ENCODE results near the gene TADA3. TPM values are rescaled to one million over a fixed set of nuclear protein-coding genes. Genes with fewer than 3 reads are reported as not detected.

Gene TADA3
- total RNA-seq, 1 experiment from 2014 or later = 49.2 TPM

DNA sequence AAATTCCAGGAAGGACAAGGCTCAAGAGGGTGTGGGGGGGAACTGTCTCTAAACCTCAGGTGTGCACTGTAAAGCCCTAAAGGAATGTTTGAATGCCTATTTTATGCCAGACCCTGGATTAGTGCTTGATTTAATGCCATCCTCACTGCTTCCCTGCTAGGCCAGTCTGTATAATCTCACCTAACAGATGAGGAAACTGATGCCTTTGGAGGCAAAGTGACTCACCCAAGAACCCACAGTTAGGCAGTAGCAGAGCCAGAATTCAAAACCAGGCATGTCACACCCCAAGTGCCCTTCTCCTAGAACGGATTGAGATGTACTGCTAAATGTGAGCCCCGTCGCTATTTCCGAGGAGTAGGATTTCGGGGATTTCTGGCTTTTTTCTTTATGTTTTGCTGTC lies 30.4 kb downstream of the TADA3 start:
- H3K4me1 Mint-ChIP-seq (ENCODE audit: low read depth, unreplicated experiment) = no peaks in the 10 kb centered on the region
- TF ChIP-seq, protein P1, sequence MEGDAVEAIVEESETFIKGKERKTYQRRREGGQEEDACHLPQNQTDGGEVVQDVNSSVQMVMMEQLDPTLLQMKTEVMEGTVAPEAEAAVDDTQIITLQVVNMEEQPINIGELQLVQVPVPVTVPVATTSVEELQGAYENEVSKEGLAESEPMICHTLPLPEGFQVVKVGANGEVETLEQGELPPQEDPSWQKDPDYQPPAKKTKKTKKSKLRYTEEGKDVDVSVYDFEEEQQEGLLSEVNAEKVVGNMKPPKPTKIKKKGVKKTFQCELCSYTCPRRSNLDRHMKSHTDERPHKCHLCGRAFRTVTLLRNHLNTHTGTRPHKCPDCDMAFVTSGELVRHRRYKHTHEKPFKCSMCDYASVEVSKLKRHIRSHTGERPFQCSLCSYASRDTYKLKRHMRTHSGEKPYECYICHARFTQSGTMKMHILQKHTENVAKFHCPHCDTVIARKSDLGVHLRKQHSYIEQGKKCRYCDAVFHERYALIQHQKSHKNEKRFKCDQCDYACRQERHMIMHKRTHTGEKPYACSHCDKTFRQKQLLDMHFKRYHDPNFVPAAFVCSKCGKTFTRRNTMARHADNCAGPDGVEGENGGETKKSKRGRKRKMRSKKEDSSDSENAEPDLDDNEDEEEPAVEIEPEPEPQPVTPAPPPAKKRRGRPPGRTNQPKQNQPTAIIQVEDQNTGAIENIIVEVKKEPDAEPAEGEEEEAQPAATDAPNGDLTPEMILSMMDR (IDR thresholded peaks at IDR 0.05; ENCODE audit: insufficient read depth in 1 of 2, low read depth in 1 of 2, low read length in 1 of 2, severe bottlenecking in 1 of 2, unreplicated experiment in 1 of 2) = no peak
- H3K36me3 Mint-ChIP-seq (ENCODE audit: insufficient read depth, unreplicated experiment) = peaks cover 24% of the 10 kb centered on the region
- Histone ChIP-seq H3K4me1 (no peaks in the 10 kb centered on the region), H3K36me3 (ENCODE audit: control insufficient read depth, insufficient read depth, low read length) (no peaks in the 10 kb centered on the region; the same call in 1 of the 2 replicates), H3K9me3 (no peaks in the 10 kb centered on the region), H3K27me3 (replicated peaks; ENCODE audit: control insufficient read depth, insufficient read depth, low read length) (no peaks in the 10 kb centered on the region), H3K4me3 (ENCODE audit: low read depth, low read length) (no peak overlapping the region)
- DNase-seq = no peak
- ChIA-PET POLR2A (no interaction called here), CTCF (no interaction called here)
- H3K4me3 Mint-ChIP-seq (ENCODE audit: unreplicated experiment) = no peak overlapping the region
- intact Hi-C loops (cut with micrococcal nuclease; ENCODE audit: unreplicated experiment) = no loop called here
- H3K27ac Mint-ChIP-seq (ENCODE audit: unreplicated experiment) = no peak overlapping the region
- no peaks in the 10 kb centered on the region for H3K27me3 Mint-ChIP-seq (ENCODE audit: insufficient read depth, unreplicated experiment)
- no peaks in the 10 kb centered on the region for H3K9me3 Mint-ChIP-seq (ENCODE audit: unreplicated experiment)
- BruUV-seq (replicated peaks) = no TSS peak

DNA sequence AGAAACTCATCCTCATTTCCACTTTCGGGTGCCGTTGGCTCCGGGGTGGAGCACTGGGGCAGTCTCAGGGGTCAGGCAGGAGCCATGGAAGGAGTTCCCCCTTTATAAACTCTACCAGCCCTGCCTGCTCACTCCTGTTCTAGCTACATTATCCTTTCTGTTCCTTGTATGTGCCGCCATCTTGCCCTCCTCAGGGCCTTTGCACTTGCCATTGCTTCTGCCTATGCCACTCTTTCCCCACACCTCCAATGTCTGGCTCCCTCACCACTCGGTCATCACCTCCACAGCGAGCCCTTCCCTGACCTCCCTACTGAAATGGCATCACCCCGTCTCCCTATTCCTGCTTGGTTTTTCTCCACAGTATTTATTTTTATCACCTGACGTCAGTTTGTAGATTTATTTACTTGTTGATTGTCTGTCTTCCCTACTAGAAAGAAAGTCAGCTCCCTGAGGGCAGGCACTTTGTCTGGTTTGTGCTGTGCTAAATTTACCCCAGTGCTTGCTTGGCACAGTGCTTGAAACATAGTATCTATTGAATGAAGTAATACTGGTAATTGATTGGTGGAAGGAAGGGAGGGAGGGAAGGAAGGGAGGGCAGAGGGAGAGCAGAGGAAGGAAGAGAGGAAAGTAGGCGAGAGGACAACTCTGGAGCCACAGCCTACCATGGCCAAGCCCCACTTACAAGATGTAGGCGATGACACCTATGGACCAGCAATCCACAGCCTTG lies 31.3 kb downstream of the TADA3 start:
- CTCF ChIA-PET = no interaction called here
- Mint-ChIP-seq H3K4me1 (ENCODE audit: low read depth, unreplicated experiment) (no peaks in the 10 kb centered on the region), H3K36me3 (ENCODE audit: insufficient read depth, unreplicated experiment) (peaks cover 29% of the 10 kb centered on the region), H3K4me3 (ENCODE audit: unreplicated experiment) (no peak overlapping the region), H3K9me3 (ENCODE audit: unreplicated experiment) (no peaks in the 10 kb centered on the region), H3K27ac (ENCODE audit: unreplicated experiment) (no peak overlapping the region), H3K27me3 (ENCODE audit: insufficient read depth, unreplicated experiment) (no peaks in the 10 kb centered on the region)
- TF ChIP-seq, protein P1 (IDR thresholded peaks at IDR 0.05; ENCODE audit: insufficient read depth in 1 of 2, low read depth in 1 of 2, low read length in 1 of 2, severe bottlenecking in 1 of 2, unreplicated experiment in 1 of 2) = no peak
- intact Hi-C loops (cut with micrococcal nuclease; ENCODE audit: unreplicated experiment) = no loop called here
- POLR2A ChIA-PET = no interaction called here
- H3K4me3 ChIP-seq (ENCODE audit: low read depth, low read length) = no peak overlapping the region
- no peaks in the 10 kb centered on the region for H3K4me1 ChIP-seq
- H3K36me3 ChIP-seq (ENCODE audit: control insufficient read depth, insufficient read depth, low read length) = no peaks in the 10 kb centered on the region; the same call in 1 of the 2 replicates
- no peak for DNase-seq
- no peaks in the 10 kb centered on the region for H3K27me3 ChIP-seq (replicated peaks; ENCODE audit: control insufficient read depth, insufficient read depth, low read length)
- no peaks in the 10 kb centered on the region for H3K9me3 ChIP-seq
- BruUV-seq (replicated peaks) = no TSS peak

DNA sequence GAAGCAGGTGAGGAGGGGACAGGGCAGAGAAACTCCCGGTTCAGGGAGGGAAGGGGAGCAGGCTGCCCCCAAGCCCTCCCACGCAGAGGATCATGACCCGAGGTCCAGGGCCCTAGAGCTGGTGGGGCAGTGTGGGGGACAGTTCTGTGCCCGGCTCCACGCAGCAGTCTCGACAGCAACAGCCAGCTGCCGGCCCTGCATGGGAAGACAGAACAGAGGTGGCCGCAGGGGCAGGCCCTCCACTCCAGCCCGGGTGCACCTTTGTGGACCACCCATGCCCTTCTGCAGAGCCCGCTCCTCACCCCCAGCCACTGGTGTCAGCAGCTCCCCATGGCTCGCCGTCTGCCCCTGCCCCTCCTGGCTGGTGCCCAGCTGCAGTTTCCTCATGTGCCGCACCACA lies 34.8 kb downstream of the TADA3 start:
- CTCF ChIA-PET = no interaction called here
- H3K27me3 Mint-ChIP-seq (ENCODE audit: insufficient read depth, unreplicated experiment) = no peaks in the 10 kb centered on the region

More for the DNA sequence above, 34.8 kb downstream of the TADA3 start:
- Histone ChIP-seq H3K4me1 (no peaks in the 10 kb centered on the region), H3K36me3 (ENCODE audit: control insufficient read depth, insufficient read depth, low read length) (no peaks in the 10 kb centered on the region; the same call in 1 of the 2 replicates), H3K27me3 (replicated peaks; ENCODE audit: control insufficient read depth, insufficient read depth, low read length) (no peaks in the 10 kb centered on the region), H3K4me3 (ENCODE audit: low read depth, low read length) (no peak overlapping the region), H3K9me3 (no peaks in the 10 kb centered on the region)
- H3K4me1 Mint-ChIP-seq (ENCODE audit: low read depth, unreplicated experiment) = no peaks in the 10 kb centered on the region
- intact Hi-C loops (cut with micrococcal nuclease; ENCODE audit: unreplicated experiment) = no loop called here
- no peak overlapping the region for H3K4me3 Mint-ChIP-seq (ENCODE audit: unreplicated experiment)
- no peak overlapping the region for H3K27ac Mint-ChIP-seq (ENCODE audit: unreplicated experiment)
- no peak for DNase-seq
- BruUV-seq (replicated peaks) = no TSS peak
- H3K36me3 Mint-ChIP-seq (ENCODE audit: insufficient read depth, unreplicated experiment) = peaks cover 24% of the 10 kb centered on the region
- TF ChIP-seq, protein P1 (IDR thresholded peaks at IDR 0.05; ENCODE audit: insufficient read depth in 1 of 2, low read depth in 1 of 2, low read length in 1 of 2, severe bottlenecking in 1 of 2, unreplicated experiment in 1 of 2) = no peak
- POLR2A ChIA-PET = no interaction called here
- no peaks in the 10 kb centered on the region for H3K9me3 Mint-ChIP-seq (ENCODE audit: unreplicated experiment)
